ENCODE data around the gene AIMP1. TPM values are rescaled to one million over a fixed set of nuclear protein-coding genes. Genes with fewer than 3 reads are reported as not detected.

The AIMP1 gene
- total RNA-seq, 2 donors from 2014 or later = 46.0 to 58.9 TPM

- 90 to 100% methylated on average over 1 of the region's 1 CpG for WGBS, 2 experiments (ENCODE audit: insufficient coverage in 1 of 2, insufficient read length in 1 of 2)
Observed at GRCh38 chr4:106358899-106359298, 42.5 kb downstream of the AIMP1 start.

GRCh38 chr4:106362086-106362825 lies 45.9 kb downstream of the AIMP1 start:
- Histone ChIP-seq H3K27me3 (ENCODE audit: control insufficient read depth, insufficient read depth, low read length, poor library complexity, severe bottlenecking) (no peaks in the 10 kb centered on the region), H3K9me3 (ENCODE audit: control insufficient read depth, low read length) (no peaks in the 10 kb centered on the region), H3K9ac (ENCODE audit: extremely low read depth, low read length, poor library complexity, severe bottlenecking) (no peak overlapping the region), H3K27ac (ENCODE audit: low read depth, low read length) (no peak overlapping the region), H3K36me3 (ENCODE audit: control insufficient read depth, insufficient read depth, low read length) (no peaks in the 10 kb centered on the region), H3K4me1 (ENCODE audit: control insufficient read depth, insufficient read depth, low read length) (no peaks in the 10 kb centered on the region), H3K4me3 (ENCODE audit: low read length) (no peak overlapping the region)
- TF ChIP-seq CTCF (conservative IDR thresholded peaks at IDR 0.05) = no peak
- WGBS, 2 experiments (ENCODE audit: insufficient coverage in 1 of 2, insufficient read length in 1 of 2) = 86 to 94% methylated on average over 3 of the region's 3 CpGs
- Mint-ChIP-seq H3K36me3 (ENCODE audit: low read depth) (no peaks in the 10 kb centered on the region), H3K4me3 (no peak overlapping the region), H3K27ac (no peak overlapping the region), H3K4me1 (peaks cover 3% of the 10 kb centered on the region), H3K27me3 (ENCODE audit: insufficient read depth) (no peaks in the 10 kb centered on the region), H3K9me3 (no peaks in the 10 kb centered on the region)
- DNase-seq = no peak

More at GRCh38 chr4:106358899-106359298, 42.5 kb downstream of the AIMP1 start:
- Histone ChIP-seq H3K4me3 (ENCODE audit: low read length) (no peak overlapping the region), H3K27ac (ENCODE audit: low read depth, low read length) (no peak overlapping the region), H3K27me3 (ENCODE audit: control insufficient read depth, insufficient read depth, low read length, poor library complexity, severe bottlenecking) (no peaks in the 10 kb centered on the region), H3K4me1 (ENCODE audit: control insufficient read depth, insufficient read depth, low read length) (no peaks in the 10 kb centered on the region), H3K9ac (ENCODE audit: extremely low read depth, low read length, poor library complexity, severe bottlenecking) (no peak overlapping the region), H3K9me3 (ENCODE audit: control insufficient read depth, low read length) (no peaks in the 10 kb centered on the region), H3K36me3 (ENCODE audit: control insufficient read depth, insufficient read depth, low read length) (no peaks in the 10 kb centered on the region)
- Mint-ChIP-seq H3K27ac (no peak overlapping the region), H3K4me3 (no peak overlapping the region), H3K27me3 (ENCODE audit: insufficient read depth) (no peaks in the 10 kb centered on the region), H3K36me3 (ENCODE audit: low read depth) (no peaks in the 10 kb centered on the region), H3K4me1 (peaks cover 4% of the 10 kb centered on the region), H3K9me3 (no peaks in the 10 kb centered on the region)
- no peak for DNase-seq
- TF ChIP-seq CTCF (conservative IDR thresholded peaks at IDR 0.05) = no peak

- H3K9me3 Mint-ChIP-seq = no peaks in the 10 kb centered on the region
Observed at GRCh38 chr4:106364282-106364681, 47.9 kb downstream of the AIMP1 start.

More at GRCh38 chr4:106364282-106364681, 47.9 kb downstream of the AIMP1 start:
- Mint-ChIP-seq H3K27ac (no peak overlapping the region), H3K36me3 (ENCODE audit: low read depth) (no peaks in the 10 kb centered on the region), H3K4me1 (peaks cover 4% of the 10 kb centered on the region), H3K4me3 (no peak overlapping the region), H3K27me3 (ENCODE audit: insufficient read depth) (no peaks in the 10 kb centered on the region)
- peak; percentile 47 for DNase-seq
- Histone ChIP-seq H3K4me1 (ENCODE audit: control insufficient read depth, insufficient read depth, low read length) (no peaks in the 10 kb centered on the region), H3K36me3 (ENCODE audit: control insufficient read depth, insufficient read depth, low read length) (no peaks in the 10 kb centered on the region), H3K9me3 (ENCODE audit: control insufficient read depth, low read length) (no peaks in the 10 kb centered on the region), H3K27ac (ENCODE audit: low read depth, low read length) (no peak overlapping the region), H3K4me3 (ENCODE audit: low read length) (no peak overlapping the region), H3K27me3 (ENCODE audit: control insufficient read depth, insufficient read depth, low read length, poor library complexity, severe bottlenecking) (no peaks in the 10 kb centered on the region), H3K9ac (ENCODE audit: extremely low read depth, low read length, poor library complexity, severe bottlenecking) (no peak overlapping the region)
- TF ChIP-seq CTCF (conservative IDR thresholded peaks at IDR 0.05) = no peak
- WGBS, 2 experiments (ENCODE audit: insufficient coverage in 1 of 2, insufficient read length in 1 of 2) = 84 to 100% methylated on average over 1 of the region's 1 CpG

Data from endodermal cell (in vitro differentiated cells).